Measurements from ENCODE around the gene HK1. TPM values are rescaled to one million over a fixed set of nuclear protein-coding genes. Genes with fewer than 3 reads are reported as not detected.

Gene HK1
- total RNA-seq = 241 and 301 TPM in 2 replicates

DNA sequence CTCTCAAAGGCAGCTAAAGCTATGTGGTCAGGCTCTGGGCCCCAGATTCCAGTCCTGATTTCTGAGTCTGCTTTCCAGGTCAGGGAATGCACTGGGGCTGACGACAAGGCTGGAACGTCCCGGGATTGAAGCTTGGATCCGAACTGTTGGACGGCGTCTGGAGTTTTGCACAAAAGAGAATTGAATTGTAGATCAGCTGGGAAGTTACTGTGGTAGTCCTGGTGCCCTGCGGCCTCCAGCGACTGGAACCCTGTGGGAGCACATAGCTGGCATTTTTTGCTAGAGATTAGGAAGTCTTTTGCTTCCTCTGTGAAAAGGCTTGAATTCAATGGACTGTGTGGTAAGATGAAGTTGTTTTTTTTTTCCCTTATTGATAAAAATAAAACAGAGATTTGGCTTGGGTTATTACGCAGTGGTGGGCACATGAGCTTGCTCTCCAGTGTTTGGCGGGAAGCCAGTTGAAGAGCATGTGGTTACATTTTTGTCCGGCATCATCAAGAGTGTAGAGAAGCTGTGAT, at the start of gene HK1:
TSS of gene HK1 (plus strand) at position 51 of the 518 bp plus-strand sequence.

GRCh38 chr10:69416695-69417094, 138.4 kb downstream of the HK1 start, which contains the start of gene TACR2:
TACR2 (minus strand) TSS chr10:69416918; CDS start chr10:69416323, 595 bp downstream.

DNA sequence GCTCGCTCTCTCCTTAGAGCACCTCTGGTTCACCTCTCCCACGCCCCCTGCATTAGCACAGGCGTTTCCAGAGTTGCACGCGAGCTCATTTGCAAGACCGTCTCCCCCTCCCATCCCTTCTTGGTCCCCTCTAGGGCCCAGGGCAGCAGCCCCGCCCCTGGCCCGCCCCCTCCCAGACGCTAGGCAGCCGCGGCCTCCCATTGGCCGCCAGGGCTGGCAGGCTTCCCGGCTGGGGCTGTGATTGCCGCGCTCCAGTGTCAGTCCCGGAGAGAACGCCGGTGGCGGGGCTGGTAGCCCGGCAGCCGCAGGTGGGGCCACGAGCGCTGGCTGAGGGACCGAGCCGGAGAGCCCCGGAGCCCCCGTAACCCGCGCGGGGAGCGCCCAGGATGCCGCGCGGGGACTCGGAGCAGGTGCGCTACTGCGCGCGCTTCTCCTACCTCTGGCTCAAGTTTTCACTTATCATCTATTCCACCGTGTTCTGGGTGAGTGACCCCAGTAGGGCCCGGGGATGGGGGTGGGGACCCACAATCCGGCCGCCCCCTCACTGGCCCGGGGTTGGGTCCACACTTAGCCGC, 173.0 kb downstream of the HK1 start, which contains the start of gene TSPAN15:
TSS of gene TSPAN15 (plus strand) at position 257 of the 575 bp plus-strand sequence. CDS start at position 387, 130 bp downstream.

Other genes with a start within 250 kb of the HK1 start
- gene SRGN, start 190.4 kb upstream of the HK1 start, total RNA-seq = 257 and 310 TPM in 2 replicates
- 27.3 and 35.2 TPM in 2 replicates for gene VPS26A, start 154.3 kb upstream of the HK1 start, total RNA-seq
- 23.3 and 25.1 TPM in 2 replicates for gene SUPV3L1, start 98.3 kb upstream of the HK1 start, total RNA-seq
- gene HKDC1, start 58.2 kb upstream of the HK1 start, total RNA-seq = 1.4 and 1.7 TPM in 2 replicates
- 0.19 and 0.40 TPM in 2 replicates for gene TACR2, start 138.4 kb downstream of the HK1 start, total RNA-seq
- 1.6 and 4.2 TPM in 2 replicates for gene TSPAN15, start 173.0 kb downstream of the HK1 start, total RNA-seq